ENCODE data around the gene DOK6. TPM values are rescaled to one million over a fixed set of nuclear protein-coding genes. Genes with fewer than 3 reads are reported as not detected.
"Not testable (repeated sequence)": the region's sequence is repeated elsewhere in the genome, so short reads cannot be mapped to it uniquely, and the experiment has no call there.

The DOK6 gene
- total RNA-seq, 1 experiment from 2014 or later = 4.1 TPM

- ATAC-seq = no peak
- ChIA-PET POLR2A (no interaction called here), CTCF (interaction anchor here (1.2 kb wide), 1 partner anchor 429 kb away, joined by 3 read pairs; no protein-coding TSS in a partner anchor)
- TF ChIP-seq USF1 (CRISPR knock-in tag; IDR thresholded peaks at IDR 0.05) (no peak), GABPB1 (CRISPR knock-in tag; IDR thresholded peaks at IDR 0.05) (peak; percentile 41; the same call in 1 of the 2 replicates)
- DNase-seq (ENCODE audit: low spot score) = no peak
- Mint-ChIP-seq H3K27ac (no peak overlapping the region), H3K27me3 (ENCODE audit: low read depth) (no peaks in the 10 kb centered on the region; the same call in 1 of the 2 replicates), H3K4me1 (no peaks in the 10 kb centered on the region), H3K9me3 (peaks cover 39% of the 10 kb centered on the region), H3K36me3 (peaks cover 19% of the 10 kb centered on the region), H3K4me3 (no peak overlapping the region)
Measured at GRCh38 chr18:69358212-69358895, 42.3 kb upstream of the DOK6 start.

- DNase-seq (ENCODE audit: low spot score); H3K4me3 Mint-ChIP-seq; ATAC-seq; H3K27me3 Mint-ChIP-seq (ENCODE audit: low read depth); CTCF ChIA-PET; H3K27ac Mint-ChIP-seq; POLR2A ChIA-PET; H3K4me1 Mint-ChIP-seq: not testable (repeated sequence)
- peaks cover 39% of the 10 kb centered on the region for H3K9me3 Mint-ChIP-seq
- peaks cover 19% of the 10 kb centered on the region for H3K36me3 Mint-ChIP-seq
Measured at GRCh38 chr18:69359768-69360167, 40.9 kb upstream of the DOK6 start.

- TF ChIP-seq GTF2I (CRISPR knock-in tag; conservative IDR thresholded peaks at IDR 0.05) = no peak
- TF ChIP-seq SMAD3 (CRISPR knock-in tag; IDR thresholded peaks at IDR 0.05; ENCODE audit: borderline replicate concordance) = no peak
- no peak for TF ChIP-seq NFATC4 (CRISPR knock-in tag; IDR thresholded peaks at IDR 0.05)
- no peak for TF ChIP-seq ESRRA (CRISPR knock-in tag; IDR thresholded peaks at IDR 0.05; ENCODE audit: borderline replicate concordance)
- TF ChIP-seq ARID4B (CRISPR knock-in tag; IDR thresholded peaks at IDR 0.05; ENCODE audit: borderline replicate concordance) = no peak
- no peak for TF ChIP-seq EMX1 (CRISPR knock-in tag; IDR thresholded peaks at IDR 0.05)
- TF ChIP-seq KAT7 (CRISPR knock-in tag; IDR thresholded peaks at IDR 0.05; ENCODE audit: borderline replicate concordance) = no peak
- no peak for TF ChIP-seq AR (CRISPR knock-in tag; IDR thresholded peaks at IDR 0.05)
- TF ChIP-seq ZNF281 (CRISPR knock-in tag; IDR thresholded peaks at IDR 0.05) = no peak
- DNase-seq (ENCODE audit: low spot score) (no peak), ATAC-seq (no peak)
- Mint-ChIP-seq H3K4me1 (no peaks in the 10 kb centered on the region), H3K27me3 (ENCODE audit: low read depth) (no peaks in the 10 kb centered on the region; the same call in 1 of the 2 replicates), H3K27ac (no peak overlapping the region), H3K9me3 (peaks cover 19% of the 10 kb centered on the region), H3K4me3 (no peak overlapping the region), H3K36me3 (peaks cover 12% of the 10 kb centered on the region)
- ChIA-PET POLR2A (no interaction called here), CTCF (no interaction called here)
Measured at GRCh38 chr18:69364930-69365329, 35.8 kb upstream of the DOK6 start.

Data from WTC11 (cell line).